ENCODE measurements around the gene ETV3. TPM values are rescaled to one million over a fixed set of nuclear protein-coding genes. Genes with fewer than 3 reads are reported as not detected.

ETV3 gene
- total RNA-seq, 1 experiment from 2014 or later: 26.2 TPM

DNA sequence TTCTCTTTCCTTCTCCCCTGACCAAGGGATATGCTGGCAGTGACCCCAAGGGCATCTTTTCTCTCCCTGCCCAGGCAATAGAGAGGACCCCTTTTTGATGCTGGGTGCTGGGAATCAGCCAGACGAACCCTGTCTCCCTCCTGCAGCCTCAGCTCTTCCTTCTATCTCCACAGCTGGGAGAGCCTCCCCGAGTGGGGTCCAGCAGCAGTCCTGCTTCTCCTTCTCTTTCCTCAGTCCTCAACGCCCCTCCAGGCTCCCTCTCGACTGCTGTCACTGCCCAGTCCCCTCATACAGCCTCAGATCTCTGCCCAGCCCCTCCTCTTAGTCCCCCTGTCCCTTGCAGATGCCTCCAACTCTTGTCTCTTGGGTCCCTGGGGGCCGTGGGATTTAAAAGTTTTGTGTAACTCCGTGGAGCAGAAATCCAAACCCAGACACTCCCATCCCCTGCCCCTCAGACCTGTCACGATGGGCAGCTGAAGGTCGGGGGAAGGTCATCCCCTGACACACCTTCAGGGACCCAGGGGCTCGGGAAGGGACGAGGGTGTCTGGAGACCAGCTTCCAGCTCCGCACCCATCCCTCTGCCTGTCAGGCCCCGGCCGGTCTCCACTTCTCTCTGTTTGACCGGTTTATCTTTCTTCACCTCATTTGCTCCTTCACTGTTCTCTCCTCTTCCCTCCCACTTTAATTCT, 32.8 kb downstream of the ETV3 start:
- no peak for TF ChIP-seq EZH2 (IDR thresholded peaks at IDR 0.05; ENCODE audit: low read depth)
- TF ChIP-seq, protein P1, sequence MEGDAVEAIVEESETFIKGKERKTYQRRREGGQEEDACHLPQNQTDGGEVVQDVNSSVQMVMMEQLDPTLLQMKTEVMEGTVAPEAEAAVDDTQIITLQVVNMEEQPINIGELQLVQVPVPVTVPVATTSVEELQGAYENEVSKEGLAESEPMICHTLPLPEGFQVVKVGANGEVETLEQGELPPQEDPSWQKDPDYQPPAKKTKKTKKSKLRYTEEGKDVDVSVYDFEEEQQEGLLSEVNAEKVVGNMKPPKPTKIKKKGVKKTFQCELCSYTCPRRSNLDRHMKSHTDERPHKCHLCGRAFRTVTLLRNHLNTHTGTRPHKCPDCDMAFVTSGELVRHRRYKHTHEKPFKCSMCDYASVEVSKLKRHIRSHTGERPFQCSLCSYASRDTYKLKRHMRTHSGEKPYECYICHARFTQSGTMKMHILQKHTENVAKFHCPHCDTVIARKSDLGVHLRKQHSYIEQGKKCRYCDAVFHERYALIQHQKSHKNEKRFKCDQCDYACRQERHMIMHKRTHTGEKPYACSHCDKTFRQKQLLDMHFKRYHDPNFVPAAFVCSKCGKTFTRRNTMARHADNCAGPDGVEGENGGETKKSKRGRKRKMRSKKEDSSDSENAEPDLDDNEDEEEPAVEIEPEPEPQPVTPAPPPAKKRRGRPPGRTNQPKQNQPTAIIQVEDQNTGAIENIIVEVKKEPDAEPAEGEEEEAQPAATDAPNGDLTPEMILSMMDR (conservative IDR thresholded peaks at IDR 0.05): no peak
- Histone ChIP-seq H3K9me2 (ENCODE audit: insufficient read depth) (no peaks in the 10 kb centered on the region), H3K27ac (no peak overlapping the region), H4K20me1 (ENCODE audit: insufficient read depth) (no peaks in the 10 kb centered on the region), H2AFZ (no peak overlapping the region), H3K36me3 (ENCODE audit: low read depth) (no peaks in the 10 kb centered on the region), H3K4me2 (no peak overlapping the region), H3K27me3 (ENCODE audit: insufficient read depth, low read depth) (no peaks in the 10 kb centered on the region), H3F3A (ENCODE audit: insufficient read depth, low read depth) (no peaks in the 10 kb centered on the region; the same call in 1 of the 2 replicates), H3K4me1 (replicated peaks; ENCODE audit: insufficient read depth) (peaks cover 11% of the 10 kb centered on the region), H3K9me3 (ENCODE audit: insufficient read depth, low read depth) (no peaks in the 10 kb centered on the region), H3K4me3 (no peak overlapping the region), H3K79me2 (ENCODE audit: low read depth) (no peaks in the 10 kb centered on the region)
- intact Hi-C loops (cut with micrococcal nuclease; ENCODE audit: unreplicated experiment): no loop called here
- no peak for DNase-seq
- POLR2A ChIA-PET (ENCODE audit: unreplicated experiment): no interaction called here
- no TSS peak for BruUV-seq (replicated peaks)
- CTCF ChIA-PET: no interaction called here

DNA sequence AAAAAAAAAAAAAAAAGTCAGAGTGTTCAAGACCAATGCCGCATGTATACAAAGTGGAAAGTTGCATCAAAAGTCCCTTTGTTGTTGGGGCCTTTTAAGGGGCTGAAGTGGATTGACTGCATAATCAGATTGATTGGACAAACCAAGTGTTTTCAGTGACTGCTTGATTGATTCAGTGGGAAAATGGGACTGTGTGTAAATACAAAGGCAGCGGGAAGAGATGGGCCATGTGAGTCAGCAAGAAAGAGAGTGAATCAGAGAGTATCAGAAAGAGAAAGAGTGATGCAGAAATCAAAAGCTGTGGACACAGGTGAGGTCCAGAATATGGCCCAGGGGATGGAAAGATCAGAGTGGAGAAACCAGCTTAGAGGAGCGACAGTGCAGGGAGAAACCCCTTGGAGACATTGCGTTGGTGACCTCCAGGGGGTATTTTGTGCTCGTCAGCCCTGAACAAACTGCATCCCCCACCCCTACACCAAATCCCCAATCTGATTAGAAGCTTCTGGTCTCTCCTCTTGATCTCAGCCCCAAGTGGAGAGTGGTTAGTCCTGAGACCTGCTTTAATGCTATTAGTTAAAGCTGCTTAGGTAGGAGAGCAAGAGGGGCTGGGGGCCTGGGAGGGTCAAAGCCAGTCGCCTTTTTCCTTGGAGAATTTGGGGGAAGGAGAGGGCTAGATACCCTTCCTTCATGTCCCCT, 33.4 kb downstream of the ETV3 start:
- H2AFZ ChIP-seq: no peak overlapping the region
- ChIA-PET POLR2A (ENCODE audit: unreplicated experiment) (no interaction called here), CTCF (interaction anchor here (0.7 kb wide), 1 partner anchor 51 kb away, joined by 3 read pairs; no protein-coding TSS in a partner anchor)
- H3K36me3 ChIP-seq (ENCODE audit: low read depth): no peaks in the 10 kb centered on the region
- no peaks in the 10 kb centered on the region for H3K9me2 ChIP-seq (ENCODE audit: insufficient read depth)
- intact Hi-C loops (cut with micrococcal nuclease; ENCODE audit: unreplicated experiment): no loop called here
- no peak for TF ChIP-seq EZH2 (IDR thresholded peaks at IDR 0.05; ENCODE audit: low read depth)
- TF ChIP-seq, protein P1 (conservative IDR thresholded peaks at IDR 0.05): no peak
- no peaks in the 10 kb centered on the region for H3K27me3 ChIP-seq (ENCODE audit: insufficient read depth, low read depth)
- H3K27ac ChIP-seq: no peak overlapping the region
- no peaks in the 10 kb centered on the region; the same call in 1 of the 2 replicates for H3F3A ChIP-seq (ENCODE audit: insufficient read depth, low read depth)
- no peaks in the 10 kb centered on the region for H4K20me1 ChIP-seq (ENCODE audit: insufficient read depth)
- H3K4me2 ChIP-seq: no peak overlapping the region
- H3K4me3 ChIP-seq: no peak overlapping the region
- H3K4me1 ChIP-seq (replicated peaks; ENCODE audit: insufficient read depth): peaks cover 11% of the 10 kb centered on the region
- DNase-seq: no peak
- no peaks in the 10 kb centered on the region for H3K79me2 ChIP-seq (ENCODE audit: low read depth)
- BruUV-seq (replicated peaks): no TSS peak
- H3K9me3 ChIP-seq (ENCODE audit: insufficient read depth, low read depth): no peaks in the 10 kb centered on the region

DNA sequence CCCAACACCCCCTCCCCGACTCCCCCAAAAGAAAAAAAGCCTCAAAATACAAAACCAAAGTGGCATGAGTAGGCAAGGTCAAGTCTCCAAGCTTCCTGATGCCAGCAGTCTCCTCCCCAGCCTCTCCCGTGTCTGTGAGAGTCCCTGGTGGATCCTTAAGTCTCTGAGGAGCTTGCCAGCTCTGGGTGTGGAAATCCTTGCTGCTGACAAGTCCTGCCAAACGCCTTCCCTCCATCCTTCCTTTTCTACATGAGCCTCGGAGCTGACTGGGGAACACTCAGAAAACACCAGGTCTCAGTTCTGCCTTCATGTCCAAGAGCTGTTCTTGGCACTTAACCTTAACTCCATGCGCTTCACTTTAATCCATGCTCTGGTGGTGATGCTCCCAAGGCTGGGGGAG, 34.9 kb downstream of the ETV3 start:
- no peaks in the 10 kb centered on the region for H4K20me1 ChIP-seq (ENCODE audit: insufficient read depth)

More for the DNA sequence above, 34.9 kb downstream of the ETV3 start:
- ChIA-PET POLR2A (ENCODE audit: unreplicated experiment) (no interaction called here), CTCF (no interaction called here)
- intact Hi-C loops (cut with micrococcal nuclease; ENCODE audit: unreplicated experiment): no loop called here
- Histone ChIP-seq H3K9me2 (ENCODE audit: insufficient read depth) (no peaks in the 10 kb centered on the region), H3F3A (ENCODE audit: insufficient read depth, low read depth) (no peaks in the 10 kb centered on the region; the same call in 1 of the 2 replicates), H3K4me3 (no peak overlapping the region), H3K9me3 (ENCODE audit: insufficient read depth, low read depth) (no peaks in the 10 kb centered on the region), H3K27ac (no peak overlapping the region), H3K4me1 (replicated peaks; ENCODE audit: insufficient read depth) (peaks cover 11% of the 10 kb centered on the region), H3K4me2 (no peak overlapping the region), H3K79me2 (ENCODE audit: low read depth) (no peaks in the 10 kb centered on the region), H3K36me3 (ENCODE audit: low read depth) (no peaks in the 10 kb centered on the region), H2AFZ (no peak overlapping the region), H3K27me3 (ENCODE audit: insufficient read depth, low read depth) (no peaks in the 10 kb centered on the region)
- no peak for DNase-seq
- no TSS peak for BruUV-seq (replicated peaks)
- TF ChIP-seq, protein P1 (conservative IDR thresholded peaks at IDR 0.05): no peak
- no peak for TF ChIP-seq EZH2 (IDR thresholded peaks at IDR 0.05; ENCODE audit: low read depth)
